Trophoblast cell (in vitro differentiated cells and primary cell): ENCODE measurements around the gene ZBTB8B.
"Not testable (repeated sequence)": the region's sequence is repeated elsewhere in the genome, so short reads cannot be mapped to it uniquely, and the experiment has no call there.

Experiments used
- DNase-seq, 2 donors: peaks; one replicate each; pipeline ENCODE4 v3.0.0-alpha.2; 2016
- H2AFZ ChIP-seq: 2 replicates; pipeline ENCODE4 v1.6.1; 2013; ENCODE audit warnings: low read length, moderate library complexity, mild to moderate bottlenecking; ENCODE audit not compliant: insufficient read depth, poor library complexity
- H2AK5ac ChIP-seq: 2 replicates; pipeline ENCODE4 v1.6.1; 2013; ENCODE audit warnings: mild to moderate bottlenecking, low read length
- H2BK120ac ChIP-seq: 2 replicates; pipeline ENCODE4 v1.6.1; 2013; ENCODE audit warnings: low read length, mild to moderate bottlenecking, moderate library complexity; ENCODE audit not compliant: insufficient read depth, poor library complexity
- H2BK12ac ChIP-seq: 2 replicates; pipeline ENCODE4 v1.6.1; 2013; ENCODE audit warnings: mild to moderate bottlenecking, low read length, moderate library complexity
- H2BK5ac ChIP-seq: 2 replicates; pipeline ENCODE4 v1.6.1; 2013; ENCODE audit warnings: low read length, low read depth, moderate library complexity, mild to moderate bottlenecking; ENCODE audit not compliant: poor library complexity
- H3K14ac ChIP-seq: 2 replicates; pipeline ENCODE4 v1.6.1; 2013; ENCODE audit warnings: mild to moderate bottlenecking, low read length
- H3K18ac ChIP-seq: 2 replicates; pipeline ENCODE4 v1.6.1; 2013; ENCODE audit warnings: mild to moderate bottlenecking, low read length
- H3K23ac ChIP-seq: 2 replicates; pipeline ENCODE4 v1.6.1; 2013; ENCODE audit warnings: low read length
- H3K27ac ChIP-seq: 2 replicates; pipeline ENCODE4 v1.5.1; 2013; ENCODE audit warnings: low read depth, mild to moderate bottlenecking, inconsistent platforms, low read length, moderate library complexity
- H3K27me3 ChIP-seq: 2 replicates; pipeline ENCODE4 v1.6.1; 2013; ENCODE audit warnings: inconsistent platforms, mild to moderate bottlenecking, low read length, moderate library complexity; ENCODE audit not compliant: insufficient read depth
- H3K36me3 ChIP-seq, 2 experiments: 1 replicate in 1 of 2; 2 replicates in 1 of 2; pipeline ENCODE4 v1.6.1; 2013; ENCODE audit warnings: low read length in 2 of 2, mild to moderate bottlenecking in 2 of 2, moderate library complexity in 1 of 2; ENCODE audit not compliant: insufficient read depth in 2 of 2, control insufficient read depth in 1 of 2
- H3K4ac ChIP-seq: 2 replicates; pipeline ENCODE4 v1.6.1; 2013; ENCODE audit warnings: low read depth, mild to moderate bottlenecking, low read length, moderate library complexity
- H3K4me1 ChIP-seq, 2 experiments: 1 replicate in 1 of 2; 2 replicates in 1 of 2; pipeline ENCODE4 v1.6.1; 2013; ENCODE audit warnings: low read length in 2 of 2, mild to moderate bottlenecking in 2 of 2, moderate library complexity in 1 of 2; ENCODE audit not compliant: insufficient read depth in 2 of 2, control insufficient read depth in 1 of 2
- H3K4me2 ChIP-seq: 2 replicates; pipeline ENCODE4 v1.6.1; 2013; ENCODE audit warnings: inconsistent platforms, mild to moderate bottlenecking, low read length, moderate library complexity
- H3K4me3 ChIP-seq: 2 replicates; pipeline ENCODE4 v1.5.1; 2013; ENCODE audit warnings: mild to moderate bottlenecking, low read depth, low read length, inconsistent platforms
- H3K79me1 ChIP-seq: one replicate; pipeline ENCODE4 v1.6.1; 2013; ENCODE audit warnings: low read length
- H3K79me2 ChIP-seq: 2 replicates; pipeline ENCODE4 v1.6.1; 2013; ENCODE audit warnings: low read length, mild to moderate bottlenecking; ENCODE audit not compliant: control insufficient read depth, insufficient read depth, poor library complexity
- H3K9ac ChIP-seq: 2 replicates; pipeline ENCODE4 v1.6.1; 2013; ENCODE audit warnings: mild to moderate bottlenecking, low read length
- H3K9me3 ChIP-seq: 2 replicates; pipeline ENCODE4 v1.6.1; 2013; ENCODE audit warnings: low read depth, mild to moderate bottlenecking, control low read depth, inconsistent platforms, low read length; ENCODE audit not compliant: insufficient read depth
- H4K12ac ChIP-seq: 2 replicates; pipeline ENCODE4 v1.6.1; 2013; ENCODE audit warnings: low read depth, mild to moderate bottlenecking, low read length, moderate library complexity
- H4K8ac ChIP-seq: 2 replicates; pipeline ENCODE4 v1.6.1; 2013; ENCODE audit warnings: low read depth, mild to moderate bottlenecking, low read length, moderate library complexity
- H4K91ac ChIP-seq: one replicate; pipeline ENCODE4 v1.6.1; 2013; ENCODE audit warnings: low read depth, mild to moderate bottlenecking, low read length, moderate library complexity
- WGBS: extraction: QIAGEN DNeasy Blood & Tissue Kit; methylation state at CpG from one replicate; pipeline ENCODE4 v1.1.7; 2013; ENCODE audit warnings: missing lambda C conversion rate; ENCODE audit not compliant: insufficient read length, insufficient coverage; ENCODE audit errors: extremely low coverage; 5-methylcytosine and 5-hydroxymethylcytosine counted together

Gene ZBTB8B

GRCh38 chr1:32431736-32432400 lies 33.0 kb upstream of the ZBTB8B start:
- Histone ChIP-seq H2BK5ac (no peak overlapping the region), H4K8ac (no peak overlapping the region), H3K36me3 (no peaks in the 10 kb centered on the region), H4K12ac (no peak overlapping the region), H3K18ac (no peak overlapping the region), H3K9ac (no peak overlapping the region), H4K91ac (no peak overlapping the region), H3K9me3 (no peaks in the 10 kb centered on the region), H2AK5ac (no peak overlapping the region), H3K4me1 (no peaks in the 10 kb centered on the region), H3K23ac (no peak overlapping the region), H3K14ac (no peak overlapping the region), H3K79me1 (no peaks in the 10 kb centered on the region), H3K4me3 (no peak overlapping the region), H2BK12ac (no peak overlapping the region), H3K4ac (no peak overlapping the region), H3K27me3 (no peaks in the 10 kb centered on the region), H3K79me2 (no peaks in the 10 kb centered on the region), H3K27ac (no peak overlapping the region), H2AFZ (no peak overlapping the region), H3K4me2 (no peak overlapping the region), H2BK120ac (no peak overlapping the region)
- no peak for DNase-seq
- WGBS, result no CpG with 5 or more reads among the region's 4 CpGs

GRCh38 chr1:32438136-32438535 lies 26.7 kb upstream of the ZBTB8B start:
- Histone ChIP-seq H3K4ac (no peak overlapping the region), H2AFZ (no peak overlapping the region), H3K4me1 (peaks cover 0 to 7% of the 10 kb centered on the region in 2 experiments), H3K14ac (no peak overlapping the region), H3K9ac (no peak overlapping the region), H2BK12ac (no peak overlapping the region), H3K18ac (no peak overlapping the region), H3K27me3 (no peaks in the 10 kb centered on the region), H3K4me3 (no peak overlapping the region), H2BK120ac (no peak overlapping the region), H3K23ac (no peak overlapping the region), H2BK5ac (no peak overlapping the region), H3K27ac (no peak overlapping the region), H2AK5ac (no peak overlapping the region), H3K79me2 (no peaks in the 10 kb centered on the region), H3K4me2 (no peak overlapping the region), H3K79me1 (no peaks in the 10 kb centered on the region), H3K9me3 (peaks cover 4% of the 10 kb centered on the region), H4K8ac (no peak overlapping the region), H4K91ac (no peak overlapping the region), H3K36me3 (no peaks in the 10 kb centered on the region), H4K12ac (no peak overlapping the region)
- DNase-seq, result peak; percentile 9 to 71
- no CpG with 5 or more reads among the region's 1 CpG for WGBS

GRCh38 chr1:32438777-32439176 lies 26.1 kb upstream of the ZBTB8B start:
- H3K36me3 ChIP-seq, H2BK120ac ChIP-seq, H4K12ac ChIP-seq, H3K27me3 ChIP-seq, H3K4me3 ChIP-seq, H3K4ac ChIP-seq, H3K14ac ChIP-seq, H3K18ac ChIP-seq, H4K91ac ChIP-seq, H3K4me2 ChIP-seq, H2AK5ac ChIP-seq, H3K9ac ChIP-seq, DNase-seq, H3K79me1 ChIP-seq, H3K23ac ChIP-seq, H3K9me3 ChIP-seq, H3K4me1 ChIP-seq, H2BK12ac ChIP-seq, H3K79me2 ChIP-seq, H2BK5ac ChIP-seq, H4K8ac ChIP-seq, H2AFZ ChIP-seq: not testable (repeated sequence)
- H3K27ac ChIP-seq, result peak overlapping the region; percentile 19
- WGBS, result no CpG with 5 or more reads among the region's 4 CpGs

GRCh38 chr1:32441467-32441866 lies 23.4 kb upstream of the ZBTB8B start:
- H3K9me3 ChIP-seq, H2AFZ ChIP-seq, H3K23ac ChIP-seq, H2BK12ac ChIP-seq, H3K4me1 ChIP-seq, H3K79me1 ChIP-seq, H3K4me2 ChIP-seq, H2BK5ac ChIP-seq, H3K27me3 ChIP-seq, H3K4ac ChIP-seq, H3K79me2 ChIP-seq, H3K14ac ChIP-seq, H4K12ac ChIP-seq, H2AK5ac ChIP-seq, H3K18ac ChIP-seq, H2BK120ac ChIP-seq, H3K4me3 ChIP-seq, DNase-seq, H3K27ac ChIP-seq, H3K36me3 ChIP-seq, H4K91ac ChIP-seq, H3K9ac ChIP-seq, H4K8ac ChIP-seq: not testable (repeated sequence)
- no CpG with 5 or more reads among the region's 10 CpGs for WGBS
